HepG2 (cell line): ENCODE data around the gene MUL1. TPM values are rescaled to one million over a fixed set of nuclear protein-coding genes. Genes with fewer than 3 reads are reported as not detected.

Experiments used
- FOSL2 ChIP-seq: sonication (generic); formaldehyde crosslinking; IDR thresholded peaks from 2 replicates; pipeline ENCODE4 v1.4.0; 2020; ENCODE audit warnings: missing genetic modification reagents
- HMGXB3 ChIP-seq: sonication (generic); formaldehyde crosslinking; IDR thresholded peaks from 2 replicates; pipeline ENCODE4 v1.4.0; 2020; ENCODE audit warnings: missing genetic modification reagents, borderline replicate concordance
- HOXA5 ChIP-seq: sonication (generic); formaldehyde crosslinking; IDR thresholded peaks from 2 replicates; pipeline ENCODE4 v1.4.0; 2020; ENCODE audit warnings: missing genetic modification reagents
- KLF13 ChIP-seq: sonication (generic); formaldehyde crosslinking; IDR thresholded peaks from 2 replicates; pipeline ENCODE4 v1.4.0; 2020; ENCODE audit warnings: mild to moderate bottlenecking, missing genetic modification reagents
- KLF15 ChIP-seq: sonication (generic); formaldehyde crosslinking; IDR thresholded peaks from 2 replicates; pipeline ENCODE4 v1.8.1; 2023; ENCODE audit warnings: borderline replicate concordance, mild to moderate bottlenecking, inconsistent platforms, missing genetic modification reagents, mixed read lengths
- MBD4 ChIP-seq: IDR thresholded peaks from 2 replicates; pipeline ENCODE4 v1.6.1; 2012; ENCODE audit warnings: low read length, inconsistent platforms, borderline replicate concordance
- MXD4 ChIP-seq: IDR thresholded peaks from 2 replicates; pipeline ENCODE4 v1.6.1; 2016; ENCODE audit warnings: mild to moderate bottlenecking, missing biosample characterization, missing genetic modification reagents
- PRPF4 ChIP-seq: fragments of 200-400 bp; formaldehyde crosslinking; IDR thresholded peaks from 2 replicates; pipeline ENCODE4 v1.6.1; 2016; ENCODE audit warnings: low read length, low read depth; ENCODE audit not compliant: poor library complexity, severe bottlenecking
- SALL1 ChIP-seq: sonication (generic); formaldehyde crosslinking; IDR thresholded peaks from 2 replicates; pipeline ENCODE4 v1.8.0; 2022; ENCODE audit warnings: mild to moderate bottlenecking, missing genetic modification reagents
- SATB2 ChIP-seq: sonication (generic); formaldehyde crosslinking; IDR thresholded peaks from 2 replicates; pipeline ENCODE4 v1.5.0; 2020; ENCODE audit warnings: missing genetic modification reagents
- THAP9 ChIP-seq: sonication (generic); formaldehyde crosslinking; IDR thresholded peaks from 2 replicates; pipeline ENCODE4; 2020; ENCODE audit warnings: missing genetic modification reagents, mild to moderate bottlenecking, borderline replicate concordance
- ZBTB20 ChIP-seq: sonication (generic); formaldehyde crosslinking; IDR thresholded peaks from 2 replicates; pipeline ENCODE4 v1.8.1; 2023; ENCODE audit warnings: missing genetic modification reagents, low read depth, mild to moderate bottlenecking, borderline replicate concordance
- ZFAT ChIP-seq: sonication (generic); formaldehyde crosslinking; conservative IDR thresholded peaks from 2 replicates; pipeline ENCODE4 v1.8.1; 2023; ENCODE audit warnings: missing genetic modification reagents, inconsistent platforms
- ZNF33B ChIP-seq: sonication (generic); formaldehyde crosslinking; IDR thresholded peaks from 2 replicates; pipeline ENCODE4 v1.5.1; 2020; ENCODE audit warnings: mild to moderate bottlenecking, missing genetic modification reagents
- ZNF513 ChIP-seq: sonication (generic); formaldehyde crosslinking; conservative IDR thresholded peaks from 2 replicates; pipeline ENCODE4 v1.5.0; 2020; ENCODE audit warnings: missing genetic modification reagents
- ZNF589 ChIP-seq: sonication (generic); formaldehyde crosslinking; conservative IDR thresholded peaks from 2 replicates; pipeline ENCODE4 v1.8.0; 2022; ENCODE audit warnings: mild to moderate bottlenecking, moderate library complexity, missing genetic modification reagents
- ZZZ3 ChIP-seq: sonication (generic); formaldehyde crosslinking; IDR thresholded peaks from 2 replicates; pipeline ENCODE4 v1.4.0; 2020; ENCODE audit warnings: missing genetic modification reagents, mild to moderate bottlenecking, borderline replicate concordance
- polyA plus RNA-seq, 8 experiments: library from polyadenylated mRNA; depleted of rRNA in 3 of 8; stranded (reverse) in 7 of 8; unstranded in 1 of 8; fragments of >200 nt; fragmentation: Illumina TruSeq in 4 of 8; extraction: Trizol in 4 of 8; gene quantifications; 2 replicates each; pipeline versions ENCODE4 v1.2.1 to v1.2.3, GENCODE V29; 2011 to 2016; ENCODE audit warnings: low read depth in 4 of 8, missing spikeins in 1 of 8, mixed read lengths in 1 of 8; ENCODE audit not compliant: insufficient read depth in 1 of 8
- total RNA-seq, 5 experiments: library from RNA; depleted of rRNA; stranded (reverse); fragments of >200 nt; fragmentation: Illumina TruSeq; extraction: Trizol; gene quantifications; 2 replicates each; pipeline ENCODE4 v1.2.3, GENCODE V29; 2016; ENCODE audit warnings: low read depth in 1 of 5
- TF ChIP-seq, protein P1 (sequence below): IDR thresholded peaks from 2 replicates; pipeline ENCODE4 v1.6.1; 2016; ENCODE audit warnings: mild to moderate bottlenecking, missing biosample characterization, missing genetic modification reagents
- TF ChIP-seq, protein P2 (sequence below): sonication (generic); formaldehyde crosslinking; IDR thresholded peaks from 2 replicates; pipeline ENCODE4 v1.4.0; 2020; ENCODE audit warnings: missing genetic modification reagents

MUL1 gene
- total and polyA plus RNA-seq, 2 of the 13 experiments (the other 11 are each of a cell fraction or from before 2014, with no cell fraction given): 21.5 to 26.5 TPM

- TF ChIP-seq, protein P1, sequence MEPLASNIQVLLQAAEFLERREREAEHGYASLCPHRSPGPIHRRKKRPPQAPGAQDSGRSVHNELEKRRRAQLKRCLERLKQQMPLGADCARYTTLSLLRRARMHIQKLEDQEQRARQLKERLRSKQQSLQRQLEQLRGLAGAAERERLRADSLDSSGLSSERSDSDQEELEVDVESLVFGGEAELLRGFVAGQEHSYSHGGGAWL (CRISPR knock-in tag): no peak
- TF ChIP-seq, protein P2, sequence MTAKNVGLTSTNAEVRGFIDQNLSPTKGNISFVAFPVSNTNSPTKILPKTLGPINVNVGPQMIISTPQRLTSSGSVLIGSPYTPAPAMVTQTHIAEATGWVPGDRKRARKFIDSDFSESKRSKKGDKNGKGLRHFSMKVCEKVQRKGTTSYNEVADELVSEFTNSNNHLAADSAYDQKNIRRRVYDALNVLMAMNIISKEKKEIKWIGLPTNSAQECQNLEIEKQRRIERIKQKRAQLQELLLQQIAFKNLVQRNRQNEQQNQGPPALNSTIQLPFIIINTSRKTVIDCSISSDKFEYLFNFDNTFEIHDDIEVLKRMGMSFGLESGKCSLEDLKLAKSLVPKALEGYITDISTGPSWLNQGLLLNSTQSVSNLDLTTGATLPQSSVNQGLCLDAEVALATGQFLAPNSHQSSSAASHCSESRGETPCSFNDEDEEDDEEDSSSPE (CRISPR knock-in tag): no peak; the same call in 1 of the 2 replicates
- TF ChIP-seq PRPF4: no peak
- TF ChIP-seq ZNF513 (CRISPR knock-in tag): no peak
- TF ChIP-seq HOXA5: no peak; the same call in 1 of the 2 replicates
- TF ChIP-seq FOSL2 (CRISPR knock-in tag): no peak
- no peak for TF ChIP-seq ZNF33B (CRISPR knock-in tag)
- no peak; the same call in 1 of the 2 replicates for TF ChIP-seq MXD4 (CRISPR knock-in tag)
- no peak for TF ChIP-seq KLF13
- no peak for TF ChIP-seq MBD4
- TF ChIP-seq ZFAT: no peak
- no peak for TF ChIP-seq ZBTB20 (CRISPR knock-in tag)
- TF ChIP-seq ZNF589 (CRISPR knock-in tag): no peak
- TF ChIP-seq ZZZ3: no peak
- no peak for TF ChIP-seq HMGXB3 (CRISPR knock-in tag)
- no peak for TF ChIP-seq KLF15
- no peak for TF ChIP-seq SATB2 (CRISPR knock-in tag)
- TF ChIP-seq SALL1 (CRISPR knock-in tag): peak; percentile 49; the same call in 1 of the 2 replicates
- no peak; the same call in 1 of the 2 replicates for TF ChIP-seq THAP9
These were observed 24.0 kb downstream of the MUL1 start (continued) for GRCh38 chr1:20483833-20484518.
